ENCODE measurements around the gene NUDC.

NUDC gene

GRCh38 chr1:26993237-26994019 is 71.9 kb downstream of the NUDC start, which contains the start of gene TRNP1:
Gene TRNP1 (plus strand): TSS chr1:26993692. CDS start chr1:26993787, 95 bp downstream.
- DNase-seq = peak in 1 of 2 donors; percentile 48

GRCh38 chr1:26994020-26994786 is 72.7 kb downstream of the NUDC start:
- DNase-seq = no peak

GRCh38 chr1:26994787-26995517 is 73.4 kb downstream of the NUDC start:
- no peak for DNase-seq

- DNase-seq = no peak
Measured at GRCh38 chr1:26996024-26996423, 74.5 kb downstream of the NUDC start.

Data from hippocampal formation (tissue), 2 donors.